Measurements from ENCODE around the gene RAET1L.

RAET1L gene

GRCh38 chr6:150050846-150051245, 25.5 kb upstream of the RAET1L start:
- DNase-seq = no peak
- in situ Hi-C loops (cut with HindIII; ENCODE audit: low pct_ligation_motif_present, low pct_unique_long_range_greater_than_20kb, low sequenced_read_pairs) = no loop called here

- in situ Hi-C loops (cut with HindIII; ENCODE audit: low pct_ligation_motif_present, low pct_unique_long_range_greater_than_20kb, low sequenced_read_pairs) = no loop called here
Measured at GRCh38 chr6:150048099-150048498, 22.8 kb upstream of the RAET1L start.

GRCh38 chr6:150046943-150047342, 21.6 kb upstream of the RAET1L start:
- DNase-seq = no peak
- in situ Hi-C loops (cut with HindIII; ENCODE audit: low pct_ligation_motif_present, low pct_unique_long_range_greater_than_20kb, low sequenced_read_pairs) = no loop called here

More at GRCh38 chr6:150048099-150048498, 22.8 kb upstream of the RAET1L start:
- DNase-seq = no peak

- in situ Hi-C loops (cut with HindIII; ENCODE audit: low pct_ligation_motif_present, low pct_unique_long_range_greater_than_20kb, low sequenced_read_pairs) = no loop called here
- DNase-seq = no peak
Measured at GRCh38 chr6:150044621-150045145, 19.4 kb upstream of the RAET1L start.

- in situ Hi-C loops (cut with HindIII; ENCODE audit: low pct_ligation_motif_present, low pct_unique_long_range_greater_than_20kb, low sequenced_read_pairs) = no loop called here
- no peak for DNase-seq
Measured at GRCh38 chr6:150043501-150044412, 18.4 kb upstream of the RAET1L start.

- in situ Hi-C loops (cut with HindIII; ENCODE audit: low pct_ligation_motif_present, low pct_unique_long_range_greater_than_20kb, low sequenced_read_pairs) = no loop called here
- no peak for DNase-seq
Measured at GRCh38 chr6:150043096-150043495, 17.8 kb upstream of the RAET1L start.

GRCh38 chr6:150038202-150039062, 13.1 kb upstream of the RAET1L start:
- no peak for DNase-seq
- in situ Hi-C loops (cut with HindIII; ENCODE audit: low pct_ligation_motif_present, low pct_unique_long_range_greater_than_20kb, low sequenced_read_pairs) = no loop called here

GRCh38 chr6:150037526-150038201, 12.3 kb upstream of the RAET1L start:
- no peak for DNase-seq
- in situ Hi-C loops (cut with HindIII; ENCODE audit: low pct_ligation_motif_present, low pct_unique_long_range_greater_than_20kb, low sequenced_read_pairs) = no loop called here

- DNase-seq = no peak
- in situ Hi-C loops (cut with HindIII; ENCODE audit: low pct_ligation_motif_present, low pct_unique_long_range_greater_than_20kb, low sequenced_read_pairs) = no loop called here
Measured at GRCh38 chr6:150036081-150036480, 10.7 kb upstream of the RAET1L start.

GRCh38 chr6:150033207-150033771, 8.0 kb upstream of the RAET1L start:
- DNase-seq = no peak
- in situ Hi-C loops (cut with HindIII; ENCODE audit: low pct_ligation_motif_present, low pct_unique_long_range_greater_than_20kb, low sequenced_read_pairs) = no loop called here

- DNase-seq = no peak
- in situ Hi-C loops (cut with HindIII; ENCODE audit: low pct_ligation_motif_present, low pct_unique_long_range_greater_than_20kb, low sequenced_read_pairs) = no loop called here
Measured at GRCh38 chr6:150032598-150032997, 7.3 kb upstream of the RAET1L start.

- DNase-seq = no peak
- in situ Hi-C loops (cut with HindIII; ENCODE audit: low pct_ligation_motif_present, low pct_unique_long_range_greater_than_20kb, low sequenced_read_pairs) = no loop called here
Measured at GRCh38 chr6:150030611-150031010, 5.3 kb upstream of the RAET1L start.

GRCh38 chr6:150029749-150030148, 4.4 kb upstream of the RAET1L start:
- in situ Hi-C loops (cut with HindIII; ENCODE audit: low pct_ligation_motif_present, low pct_unique_long_range_greater_than_20kb, low sequenced_read_pairs) = no loop called here

GRCh38 chr6:150029276-150029675, 3.9 kb upstream of the RAET1L start:
- no peak for DNase-seq
- in situ Hi-C loops (cut with HindIII; ENCODE audit: low pct_ligation_motif_present, low pct_unique_long_range_greater_than_20kb, low sequenced_read_pairs) = no loop called here

More at GRCh38 chr6:150029749-150030148, 4.4 kb upstream of the RAET1L start:
- DNase-seq = no peak

GRCh38 chr6:150028799-150029198, 3.5 kb upstream of the RAET1L start:
- DNase-seq = no peak
- in situ Hi-C loops (cut with HindIII; ENCODE audit: low pct_ligation_motif_present, low pct_unique_long_range_greater_than_20kb, low sequenced_read_pairs) = no loop called here

GRCh38 chr6:150027806-150028565, 2.7 kb upstream of the RAET1L start:
- no peak for DNase-seq
- in situ Hi-C loops (cut with HindIII; ENCODE audit: low pct_ligation_motif_present, low pct_unique_long_range_greater_than_20kb, low sequenced_read_pairs) = no loop called here

- no peak for DNase-seq
- in situ Hi-C loops (cut with HindIII; ENCODE audit: low pct_ligation_motif_present, low pct_unique_long_range_greater_than_20kb, low sequenced_read_pairs) = no loop called here
Measured at GRCh38 chr6:150026976-150027805, 1.9 kb upstream of the RAET1L start.
